HG03469 (cell line): ENCODE data around the gene GNG12.

Experiments used
- ATAC-seq: cut with Tn5 transposase; IDR thresholded peaks from one replicate; pipeline ENCODE4 v1.9.1; 2021; ENCODE audit warnings: mild to moderate bottlenecking, moderate library complexity, moderate number of reproducible peaks; ENCODE audit not compliant: unreplicated experiment

The GNG12 gene

GRCh38 chr1:67816095-67816475, 17.2 kb downstream of the GNG12 start:
- no peak for ATAC-seq

DNA sequence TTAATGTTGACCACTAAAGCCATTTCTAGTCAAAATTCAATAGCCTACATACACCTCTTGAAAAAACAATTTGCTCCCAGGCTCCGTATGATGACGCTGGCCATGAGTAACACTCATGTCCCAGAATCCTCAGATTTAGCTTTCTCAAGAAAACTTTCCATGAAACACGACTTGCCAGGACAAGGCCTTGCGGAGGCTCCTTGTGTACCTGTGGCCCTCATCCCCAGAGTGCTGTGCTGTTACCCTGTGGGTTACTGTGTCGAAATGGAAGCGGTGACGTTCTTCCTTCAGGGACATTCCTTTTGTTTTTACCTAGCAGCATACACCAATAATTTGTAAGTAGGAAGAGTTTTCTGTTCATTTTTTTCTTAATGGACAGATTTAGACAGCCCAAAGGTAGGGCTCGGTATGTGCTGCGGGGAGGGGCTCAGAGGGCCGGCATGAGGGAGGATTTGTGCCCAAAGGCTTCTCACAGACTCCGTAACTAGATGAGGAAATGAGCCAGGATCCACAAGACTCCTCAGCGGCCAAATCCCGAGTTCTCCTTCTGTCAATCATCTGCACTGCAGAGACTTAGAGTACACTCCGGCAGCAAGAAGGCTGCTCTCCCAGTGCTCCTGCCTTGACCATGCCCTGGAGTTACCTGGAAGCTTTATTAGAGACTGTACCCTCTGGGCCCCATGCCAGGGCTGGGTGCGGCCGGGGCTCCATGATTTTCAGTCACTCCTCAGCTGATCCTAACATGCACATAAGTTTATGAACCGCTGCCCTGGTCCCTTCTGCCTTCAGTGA, 17.8 kb downstream of the GNG12 start:
- no peak for ATAC-seq

- no peak for ATAC-seq
Measured at GRCh38 chr1:67814121-67814772, 19.0 kb downstream of the GNG12 start.

- ATAC-seq, result no peak
Measured at GRCh38 chr1:67812226-67812625, 21.0 kb downstream of the GNG12 start.

DNA sequence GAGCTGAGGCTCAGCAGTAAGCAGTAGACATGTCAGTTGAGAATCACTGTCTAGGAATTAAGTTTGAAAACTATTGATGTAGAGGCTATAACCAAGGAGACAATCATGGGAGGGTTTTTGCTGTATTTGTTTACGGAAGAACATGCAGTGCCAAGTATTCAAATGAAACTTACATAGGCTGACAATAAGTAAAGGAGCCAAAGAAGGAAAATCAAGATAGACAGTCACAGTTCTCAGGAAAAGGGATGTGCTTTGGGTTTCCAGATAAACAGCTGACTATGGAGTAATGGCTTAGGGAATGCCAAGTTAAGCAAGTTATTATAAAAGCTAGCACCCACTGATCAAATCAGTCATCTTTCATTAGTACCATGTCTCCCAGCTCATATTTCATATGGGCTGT, 21.5 kb downstream of the GNG12 start:
- no peak for ATAC-seq

DNA sequence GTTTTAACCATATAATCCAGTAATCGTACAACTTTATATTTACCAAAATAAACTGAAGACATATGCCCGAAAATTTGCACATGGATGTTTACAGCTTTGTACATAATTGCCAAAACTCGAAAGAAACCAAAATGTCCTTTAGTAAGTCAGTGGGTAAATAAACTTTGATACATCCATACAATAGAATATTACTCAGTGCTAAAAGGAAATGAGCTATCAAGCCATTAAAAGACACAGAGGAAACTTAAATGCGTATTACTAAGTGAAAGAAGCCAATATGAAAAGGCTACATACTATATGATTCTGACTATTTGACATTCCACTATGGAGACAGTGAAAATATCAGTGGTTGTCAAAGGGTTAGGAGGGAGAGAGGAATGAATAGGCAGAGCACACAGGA, 23.4 kb downstream of the GNG12 start:
- no peak for ATAC-seq

DNA sequence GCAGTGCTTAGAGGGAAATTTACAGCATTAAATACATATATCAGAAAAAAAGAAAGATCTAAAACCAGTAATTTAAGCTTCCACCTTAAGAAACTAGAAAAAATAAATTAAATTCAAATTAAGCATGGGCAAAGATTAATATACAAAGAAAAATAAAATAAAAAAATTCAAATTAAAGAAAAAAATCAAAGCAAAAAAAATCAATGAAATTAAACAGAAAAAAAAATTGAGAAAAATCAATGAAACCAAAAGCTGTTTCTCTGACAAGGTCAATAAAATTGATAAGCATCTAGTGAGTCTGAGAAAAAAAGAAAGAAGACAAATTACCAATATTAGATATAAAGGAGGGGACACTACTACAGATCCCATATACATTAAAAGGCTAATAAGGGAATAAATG, 26.0 kb downstream of the GNG12 start:
- ATAC-seq, result no peak

GRCh38 chr1:67804710-67805109, 28.6 kb downstream of the GNG12 start:
- ATAC-seq, result no peak

- ATAC-seq, result no peak
Measured at GRCh38 chr1:67803380-67804279, 29.6 kb downstream of the GNG12 start.

DNA sequence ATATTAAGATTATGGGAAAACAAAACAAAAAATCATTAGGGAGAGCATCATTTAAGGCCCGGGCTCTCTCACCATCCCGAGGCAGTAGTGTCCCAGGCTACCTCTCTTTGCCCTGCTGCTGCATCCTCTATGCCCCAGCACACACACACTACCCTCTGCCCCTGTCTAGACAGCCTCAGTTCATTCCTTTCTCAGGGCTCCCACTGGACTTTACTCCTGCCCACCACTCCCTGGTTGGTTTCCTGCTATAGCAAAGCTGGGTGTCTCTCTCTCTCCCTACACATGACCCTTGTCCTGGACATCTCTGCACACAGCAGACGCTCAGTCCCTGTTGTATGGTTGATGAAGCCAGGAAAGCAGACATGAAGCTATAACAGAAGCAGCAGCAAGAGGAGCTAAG, 30.7 kb downstream of the GNG12 start:
- no peak for ATAC-seq

GRCh38 chr1:67801903-67802302, 31.4 kb downstream of the GNG12 start:
- ATAC-seq, result no peak

- ATAC-seq, result no peak
Measured at GRCh38 chr1:67795179-67795912, 37.9 kb downstream of the GNG12 start.

GRCh38 chr1:67793562-67793961, 39.7 kb downstream of the GNG12 start:
- ATAC-seq, result no peak

DNA sequence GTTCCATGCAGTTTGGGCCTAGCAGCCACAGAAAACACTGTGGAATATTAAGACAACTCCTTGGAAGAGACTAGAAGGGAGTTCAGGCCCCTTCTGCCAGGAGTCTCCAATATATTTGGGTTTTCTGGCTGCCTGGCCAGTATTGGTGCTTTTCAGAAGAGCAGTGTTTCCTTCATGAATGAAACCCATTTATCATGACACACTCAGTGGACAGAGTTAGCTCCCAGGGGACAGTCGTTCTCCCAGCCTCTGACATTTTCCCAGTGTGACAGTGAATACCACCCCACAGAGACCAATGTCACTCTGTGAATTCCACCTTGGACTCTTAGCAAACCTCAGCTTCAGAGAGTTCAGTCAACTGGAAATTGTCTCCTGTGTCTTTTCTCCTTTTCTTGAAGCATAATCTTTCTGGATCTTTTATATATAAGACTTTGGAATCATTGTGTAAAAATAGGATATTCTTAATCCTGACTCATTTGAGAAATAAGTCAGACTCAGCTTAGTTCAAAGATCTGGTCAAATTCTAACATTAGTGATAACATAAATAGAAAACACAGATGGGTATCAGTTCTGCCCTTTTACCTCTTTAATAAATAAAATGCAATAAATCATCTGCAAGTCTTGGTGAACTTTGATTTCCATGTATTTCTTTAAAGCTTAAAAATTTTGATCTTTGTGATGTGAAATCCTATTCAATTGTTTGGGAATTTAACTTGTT, 40.4 kb downstream of the GNG12 start:
- no peak for ATAC-seq

DNA sequence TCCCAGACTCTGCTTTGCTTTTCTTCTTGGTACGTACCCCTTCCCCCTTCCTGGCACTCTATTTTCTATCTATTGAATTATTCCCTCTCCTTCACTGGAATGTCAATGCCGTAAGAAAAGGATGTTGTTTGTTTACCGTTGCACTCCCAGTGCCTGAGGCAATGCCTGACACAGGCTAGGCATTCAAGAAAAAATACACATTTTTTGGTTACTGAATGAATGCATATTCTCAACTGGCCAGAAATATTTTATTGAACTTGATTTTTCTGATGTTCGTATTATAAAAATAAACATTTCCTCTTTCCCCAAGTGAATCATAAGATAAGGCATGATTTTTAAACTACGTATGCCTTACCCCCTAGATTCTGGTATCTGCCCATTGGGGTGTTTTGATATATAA, 41.2 kb downstream of the GNG12 start:
- ATAC-seq, result no peak

- ATAC-seq, result no peak
Measured at GRCh38 chr1:67791686-67792085, 41.6 kb downstream of the GNG12 start.

- ATAC-seq, result no peak
Measured at GRCh38 chr1:67791261-67791660, 42.0 kb downstream of the GNG12 start.

GRCh38 chr1:67790201-67790692, 43.0 kb downstream of the GNG12 start:
- no peak for ATAC-seq

GRCh38 chr1:67789551-67789950, 43.7 kb downstream of the GNG12 start:
- no peak for ATAC-seq

GRCh38 chr1:67788904-67789303, 44.4 kb downstream of the GNG12 start:
- ATAC-seq, result no peak
